Measurements from ENCODE around the gene FAM171A1.

Gene FAM171A1

GRCh38 chr10:15300697-15301096, 70.4 kb downstream of the FAM171A1 start:
- DNase-seq = no peak
- TF ChIP-seq CTCF (IDR thresholded peaks at IDR 0.05; ENCODE audit: low read depth, low read length) = no peak
- Histone ChIP-seq H3K4me3 (ENCODE audit: low read depth, low read length) (no peak overlapping the region), H3K27ac (no peak overlapping the region), H3K27me3 (ENCODE audit: insufficient read depth, low read depth, severe bottlenecking) (no peaks in the 10 kb centered on the region), H3K9me3 (ENCODE audit: severe bottlenecking) (no peaks in the 10 kb centered on the region), H3K36me3 (no peaks in the 10 kb centered on the region)

GRCh38 chr10:15300145-15300544, 70.9 kb downstream of the FAM171A1 start:
- Histone ChIP-seq H3K9me3 (ENCODE audit: severe bottlenecking) (no peaks in the 10 kb centered on the region), H3K27me3 (ENCODE audit: insufficient read depth, low read depth, severe bottlenecking) (no peaks in the 10 kb centered on the region), H3K4me3 (ENCODE audit: low read depth, low read length) (no peak overlapping the region), H3K27ac (no peak overlapping the region), H3K36me3 (no peaks in the 10 kb centered on the region)
- DNase-seq = no peak
- no peak for TF ChIP-seq CTCF (IDR thresholded peaks at IDR 0.05; ENCODE audit: low read depth, low read length)

- no peak for DNase-seq
These were observed 74.4 kb downstream of the FAM171A1 start for GRCh38 chr10:15296701-15297100.

GRCh38 chr10:15295537-15296325, 75.4 kb downstream of the FAM171A1 start:
- no peak overlapping the region for H3K4me3 ChIP-seq (ENCODE audit: low read depth, low read length)
- H3K27ac ChIP-seq = no peak overlapping the region
- DNase-seq = no peak
- no peaks in the 10 kb centered on the region for H3K36me3 ChIP-seq
- H3K9me3 ChIP-seq (ENCODE audit: severe bottlenecking) = no peaks in the 10 kb centered on the region
- TF ChIP-seq CTCF (IDR thresholded peaks at IDR 0.05; ENCODE audit: low read depth, low read length) = no peak
- H3K27me3 ChIP-seq (ENCODE audit: insufficient read depth, low read depth, severe bottlenecking) = no peaks in the 10 kb centered on the region

More at GRCh38 chr10:15296701-15297100, 74.4 kb downstream of the FAM171A1 start:
- Histone ChIP-seq H3K27me3 (ENCODE audit: insufficient read depth, low read depth, severe bottlenecking) (no peaks in the 10 kb centered on the region), H3K27ac (no peak overlapping the region), H3K4me3 (ENCODE audit: low read depth, low read length) (no peak overlapping the region), H3K36me3 (no peaks in the 10 kb centered on the region), H3K9me3 (ENCODE audit: severe bottlenecking) (no peaks in the 10 kb centered on the region)
- no peak for TF ChIP-seq CTCF (IDR thresholded peaks at IDR 0.05; ENCODE audit: low read depth, low read length)

- H3K27ac ChIP-seq = no peak overlapping the region
These were observed 76.9 kb downstream of the FAM171A1 start for GRCh38 chr10:15293862-15294842.

More at GRCh38 chr10:15293862-15294842, 76.9 kb downstream of the FAM171A1 start:
- DNase-seq = no peak
- H3K9me3 ChIP-seq (ENCODE audit: severe bottlenecking) = no peaks in the 10 kb centered on the region
- H3K36me3 ChIP-seq = no peaks in the 10 kb centered on the region
- H3K27me3 ChIP-seq (ENCODE audit: insufficient read depth, low read depth, severe bottlenecking) = no peaks in the 10 kb centered on the region
- H3K4me3 ChIP-seq (ENCODE audit: low read depth, low read length) = no peak overlapping the region
- TF ChIP-seq CTCF (IDR thresholded peaks at IDR 0.05; ENCODE audit: low read depth, low read length) = no peak
